AG08396 (cell line): ENCODE measurements around the gene TMEM186.
"Not testable (repeated sequence)": the region's sequence is repeated elsewhere in the genome, so short reads cannot be mapped to it uniquely, and the experiment has no call there.

Experiments
- DNase-seq: peaks from one replicate; pipeline ENCODE4 v3.0.0; 2012; ENCODE audit warnings: low spot score, mixed read lengths

TMEM186 gene

GRCh38 chr16:8812162-8812843 lies 14.9 kb upstream of the TMEM186 start:
- no peak for DNase-seq

GRCh38 chr16:8808613-8809353 lies 11.3 kb upstream of the TMEM186 start:
- DNase-seq = no peak

- no peak for DNase-seq
Measured at GRCh38 chr16:8808009-8808408, 10.6 kb upstream of the TMEM186 start.

- DNase-seq = no peak
Measured at GRCh38 chr16:8807189-8807588, 9.8 kb upstream of the TMEM186 start.

GRCh38 chr16:8806272-8806983 lies 9.0 kb upstream of the TMEM186 start:
- no peak for DNase-seq

- no peak for DNase-seq
Measured at GRCh38 chr16:8804313-8804712, 6.9 kb upstream of the TMEM186 start.

- DNase-seq = not testable (repeated sequence)
Measured at GRCh38 chr16:8803733-8804132, 6.3 kb upstream of the TMEM186 start.

GRCh38 chr16:8801701-8802100 lies 4.3 kb upstream of the TMEM186 start:
- DNase-seq = no peak

GRCh38 chr16:8798535-8799157 lies 1.2 kb upstream of the TMEM186 start:
- DNase-seq = no peak

GRCh38 chr16:8798174-8798527 lies 712 bp upstream of the TMEM186 start:
- peak; percentile 39 for DNase-seq

GRCh38 chr16:8796469-8797363 lies 723 bp downstream of the TMEM186 start:
- no peak for DNase-seq

- no peak for DNase-seq
Measured at GRCh38 chr16:8795818-8796217, 1.6 kb downstream of the TMEM186 start.

GRCh38 chr16:8795091-8795490 lies 2.3 kb downstream of the TMEM186 start:
- DNase-seq = no peak

- no peak for DNase-seq
Measured at GRCh38 chr16:8788578-8789172, 8.8 kb downstream of the TMEM186 start.

- DNase-seq = not testable (repeated sequence)
Measured at GRCh38 chr16:8786316-8786715, 11.1 kb downstream of the TMEM186 start.

- no peak for DNase-seq
Measured at GRCh38 chr16:8785408-8785807, 12.0 kb downstream of the TMEM186 start.

- no peak for DNase-seq
Measured at GRCh38 chr16:8782673-8783072, 14.8 kb downstream of the TMEM186 start.

- no peak for DNase-seq
Measured at GRCh38 chr16:8781797-8782196, 15.6 kb downstream of the TMEM186 start.

GRCh38 chr16:8777217-8777616 lies 20.2 kb downstream of the TMEM186 start:
- no peak for DNase-seq

GRCh38 chr16:8776129-8776584 lies 21.3 kb downstream of the TMEM186 start:
- DNase-seq = no peak

GRCh38 chr16:8775359-8775758 lies 22.1 kb downstream of the TMEM186 start:
- no peak for DNase-seq
